ENCODE measurements around the gene UBAP1L. TPM values are rescaled to one million over a fixed set of nuclear protein-coding genes. Genes with fewer than 3 reads are reported as not detected.

UBAP1L gene
- total RNA-seq, 2 donors from 2014 or later: 2.2 to 4.8 TPM

GRCh38 chr15:65066001-65066634, 48.9 kb downstream of the UBAP1L start:
- DNase-seq (ENCODE audit: low spot score in 2 of 2) (no peak), ATAC-seq (no peak)
- Mint-ChIP-seq H3K9me3 (no peaks in the 10 kb centered on the region), H3K36me3 (peaks cover 0 to 5% of the 10 kb centered on the region in 2 donors), H3K27ac (no peak overlapping the region)

- H3K9me3 Mint-ChIP-seq: no peaks in the 10 kb centered on the region
- no peak for DNase-seq (ENCODE audit: low spot score in 2 of 2)
- no peak for ATAC-seq
- H3K27ac Mint-ChIP-seq: no peak overlapping the region
- H3K36me3 Mint-ChIP-seq: no peaks in the 10 kb centered on the region
These were observed 52.3 kb downstream of the UBAP1L start for GRCh38 chr15:65062726-65063125.

- ATAC-seq: no peak
- no peak for DNase-seq (ENCODE audit: low spot score in 2 of 2)
- Mint-ChIP-seq H3K36me3 (no peaks in the 10 kb centered on the region), H3K9me3 (no peaks in the 10 kb centered on the region), H3K27ac (no peak overlapping the region)
These were observed 52.9 kb downstream of the UBAP1L start for GRCh38 chr15:65062061-65062460.

- ATAC-seq (no peak), DNase-seq (ENCODE audit: low spot score in 2 of 2) (no peak)
- Mint-ChIP-seq H3K27ac (no peak overlapping the region), H3K9me3 (no peaks in the 10 kb centered on the region), H3K36me3 (no peaks in the 10 kb centered on the region)
These were observed 54.2 kb downstream of the UBAP1L start for GRCh38 chr15:65060641-65061397.

- Mint-ChIP-seq H3K27ac (no peak overlapping the region), H3K9me3 (no peaks in the 10 kb centered on the region), H3K36me3 (no peaks in the 10 kb centered on the region)
- ATAC-seq (no peak), DNase-seq (ENCODE audit: low spot score in 2 of 2) (no peak)
These were observed 54.9 kb downstream of the UBAP1L start for GRCh38 chr15:65059931-65060596.

GRCh38 chr15:65059369-65059750, 55.6 kb downstream of the UBAP1L start:
- DNase-seq (ENCODE audit: low spot score in 2 of 2) (no peak), ATAC-seq (no peak)
- no peak overlapping the region for H3K27ac Mint-ChIP-seq
- no peaks in the 10 kb centered on the region for H3K36me3 Mint-ChIP-seq
- H3K9me3 Mint-ChIP-seq: no peaks in the 10 kb centered on the region

GRCh38 chr15:65058394-65059368, 56.3 kb downstream of the UBAP1L start:
- H3K27ac Mint-ChIP-seq: no peak overlapping the region
- no peak for ATAC-seq

GRCh38 chr15:65057549-65057940, 57.5 kb downstream of the UBAP1L start:
- Mint-ChIP-seq H3K36me3 (no peaks in the 10 kb centered on the region), H3K9me3 (no peaks in the 10 kb centered on the region), H3K27ac (no peak overlapping the region)
- ATAC-seq (no peak), DNase-seq (ENCODE audit: low spot score in 2 of 2) (no peak)

More at GRCh38 chr15:65058394-65059368, 56.3 kb downstream of the UBAP1L start:
- H3K36me3 Mint-ChIP-seq: no peaks in the 10 kb centered on the region
- H3K9me3 Mint-ChIP-seq: no peaks in the 10 kb centered on the region
- DNase-seq (ENCODE audit: low spot score in 2 of 2): no peak

GRCh38 chr15:65056868-65057548, 58.0 kb downstream of the UBAP1L start:
- no peak for ATAC-seq
- no peaks in the 10 kb centered on the region for H3K36me3 Mint-ChIP-seq
- no peak overlapping the region for H3K27ac Mint-ChIP-seq
- H3K9me3 Mint-ChIP-seq: no peaks in the 10 kb centered on the region
- no peak for DNase-seq (ENCODE audit: low spot score in 2 of 2)

- ATAC-seq: no peak
- Mint-ChIP-seq H3K9me3 (no peaks in the 10 kb centered on the region), H3K36me3 (no peaks in the 10 kb centered on the region), H3K27ac (no peak overlapping the region)
- no peak for DNase-seq (ENCODE audit: low spot score in 2 of 2)
These were observed 58.9 kb downstream of the UBAP1L start for GRCh38 chr15:65056106-65056505.

- DNase-seq (ENCODE audit: low spot score in 2 of 2) (no peak), ATAC-seq (no peak)
- Mint-ChIP-seq H3K9me3 (no peaks in the 10 kb centered on the region), H3K27ac (peak overlapping the region in 1 of 2 donors; percentile 75), H3K36me3 (no peaks in the 10 kb centered on the region)
These were observed 59.7 kb downstream of the UBAP1L start for GRCh38 chr15:65055201-65055870.

GRCh38 chr15:65054333-65055200, 60.4 kb downstream of the UBAP1L start:
- ATAC-seq: peak; percentile 58 to 60
- DNase-seq (ENCODE audit: low spot score in 2 of 2): peak in 1 of 2 donors; percentile 71
- Mint-ChIP-seq H3K36me3 (no peaks in the 10 kb centered on the region), H3K9me3 (no peaks in the 10 kb centered on the region), H3K27ac (no peak overlapping the region)

GRCh38 chr15:65052956-65053355, 62.0 kb downstream of the UBAP1L start:
- H3K27ac Mint-ChIP-seq: no peak overlapping the region
- ATAC-seq (no peak), DNase-seq (ENCODE audit: low spot score in 2 of 2) (no peak)
- no peaks in the 10 kb centered on the region for H3K9me3 Mint-ChIP-seq
- no peaks in the 10 kb centered on the region for H3K36me3 Mint-ChIP-seq

GRCh38 chr15:65051266-65051665, 63.7 kb downstream of the UBAP1L start:
- no peaks in the 10 kb centered on the region for H3K36me3 Mint-ChIP-seq

GRCh38 chr15:65050270-65050669, 64.7 kb downstream of the UBAP1L start:
- Mint-ChIP-seq H3K9me3 (no peaks in the 10 kb centered on the region), H3K27ac (no peak overlapping the region), H3K36me3 (no peaks in the 10 kb centered on the region)
- ATAC-seq: no peak
- DNase-seq (ENCODE audit: low spot score in 2 of 2): no peak

More at GRCh38 chr15:65051266-65051665, 63.7 kb downstream of the UBAP1L start:
- no peaks in the 10 kb centered on the region for H3K9me3 Mint-ChIP-seq
- ATAC-seq: no peak
- peak overlapping the region in 1 of 2 donors; percentile 13 for H3K27ac Mint-ChIP-seq
- no peak for DNase-seq (ENCODE audit: low spot score in 2 of 2)
